Measurements from ENCODE around the gene SLC2A4RG. TPM values are rescaled to one million over a fixed set of nuclear protein-coding genes. Genes with fewer than 3 reads are reported as not detected.
A peak's percentile ranks its signal among the peaks of the same experiment; 100 is the strongest.

SLC2A4RG gene
- total RNA-seq, 5 donors from 2014 or later (not counting 1 experiment from before 2014, with no cell fraction given) = 110 to 173 (median 135) TPM

DNA sequence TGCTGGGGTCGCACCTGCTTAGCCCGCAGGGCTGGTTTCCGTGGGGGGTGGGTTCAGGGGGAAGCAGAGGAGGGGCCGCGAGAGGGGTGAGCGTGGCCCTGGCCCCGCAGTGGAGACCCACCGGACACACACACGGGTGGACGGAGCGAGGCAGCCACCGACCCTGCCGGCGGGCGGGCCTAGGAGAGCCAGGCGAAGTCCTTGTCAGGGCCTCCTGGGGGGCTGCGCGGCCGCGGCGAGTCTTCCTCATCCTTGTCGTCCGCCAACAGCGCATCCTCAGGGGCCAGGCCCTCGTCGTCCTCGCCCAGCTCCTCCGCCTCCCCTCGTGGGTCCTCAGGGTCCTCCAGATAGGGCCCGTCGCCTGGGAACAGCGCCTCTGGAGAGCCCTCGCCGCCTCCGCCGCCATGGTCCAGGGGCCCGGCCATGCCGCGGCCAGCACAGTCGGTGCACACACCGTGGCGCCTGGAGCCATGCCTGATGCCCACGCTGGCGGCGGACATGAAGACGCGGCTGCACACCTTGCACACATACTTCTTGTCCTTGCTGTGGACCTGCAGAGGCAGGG lies 7.3 kb downstream of the SLC2A4RG start:
- POLR2A ChIA-PET = no interaction called here
- WGBS (ENCODE audit: insufficient coverage) = 93% methylated on average over 37 of the region's 47 CpGs

DNA sequence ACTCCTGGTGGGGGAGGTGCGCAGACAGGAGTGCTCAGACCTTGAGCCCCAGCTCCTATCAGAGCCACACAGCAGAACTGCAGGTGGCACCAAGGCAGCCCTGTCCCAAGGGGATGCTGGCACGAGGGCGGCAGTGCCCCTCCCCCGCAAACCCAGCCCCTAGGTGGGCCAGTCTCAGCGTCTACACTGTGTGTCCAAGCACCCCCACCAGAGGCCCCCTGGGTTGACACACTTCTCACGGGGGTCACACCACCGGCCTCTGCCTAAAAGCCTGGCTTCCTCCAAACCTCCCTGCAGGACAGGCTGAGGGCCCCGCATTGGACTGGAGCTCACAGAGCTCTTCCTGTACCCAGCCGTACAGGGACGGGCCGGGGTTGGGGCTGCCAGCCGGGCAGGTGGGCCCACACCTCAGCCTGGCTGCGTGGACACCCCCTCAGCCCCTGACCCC lies 8.1 kb downstream of the SLC2A4RG start:
- WGBS (ENCODE audit: insufficient coverage) = 90% methylated on average over 13 of the region's 13 CpGs
- Mint-ChIP-seq H3K9me3 (no peaks in the 10 kb centered on the region), H3K27me3 (no peaks in the 10 kb centered on the region), H3K27ac (no peak overlapping the region), H3K4me3 (no peak overlapping the region), H3K4me1 (peaks cover 24 to 29% (median 28%) of the 10 kb centered on the region in 3 donors), H3K36me3 (no peaks in the 10 kb centered on the region)
- DNase-seq = no peak
- no peaks in the 10 kb centered on the region for H3K27me3 ChIP-seq (replicated peaks in 1 of 2; ENCODE audit: control insufficient read depth in 2 of 2, extremely low read depth in 1 of 2, insufficient read depth in 2 of 2, low read length in 1 of 2)
- no peak for ATAC-seq (replicated peaks in 1 of 4)
- H3K4me3 ChIP-seq (ENCODE audit: control insufficient read depth in 1 of 2, extremely low read depth in 1 of 2, low read length in 1 of 2) = no peak overlapping the region
- CTCF ChIA-PET = no interaction called here
- H3K4me1 ChIP-seq (ENCODE audit: control insufficient read depth in 1 of 2, extremely low read depth in 1 of 2, insufficient read depth in 2 of 2, low read length in 2 of 2) = peaks cover 15 to 48% of the 10 kb centered on the region in 2 experiments
- H3K27ac ChIP-seq (ENCODE audit: low read length) = no peak overlapping the region
- POLR2A ChIA-PET = no interaction called here
- H3K36me3 ChIP-seq (ENCODE audit: control insufficient read depth in 2 of 2, extremely low read depth in 1 of 2, insufficient read depth in 1 of 2, low read length in 1 of 2) = peaks cover 0 to 10% of the 10 kb centered on the region in 2 donors
- no peaks in the 10 kb centered on the region for H3K9me3 ChIP-seq

More for the DNA sequence above, 7.3 kb downstream of the SLC2A4RG start:
- H3K36me3 ChIP-seq (ENCODE audit: control insufficient read depth in 2 of 2, extremely low read depth in 1 of 2, insufficient read depth in 1 of 2, low read length in 1 of 2) = peaks cover 0 to 18% of the 10 kb centered on the region in 2 donors
- no peaks in the 10 kb centered on the region for H3K9me3 Mint-ChIP-seq
- peaks cover 15 to 45% of the 10 kb centered on the region in 2 experiments for H3K4me1 ChIP-seq (ENCODE audit: control insufficient read depth in 1 of 2, extremely low read depth in 1 of 2, insufficient read depth in 2 of 2, low read length in 2 of 2)
- no peaks in the 10 kb centered on the region for H3K36me3 Mint-ChIP-seq
- no peaks in the 10 kb centered on the region for H3K9me3 ChIP-seq
- no peaks in the 10 kb centered on the region for H3K27me3 Mint-ChIP-seq
- no peaks in the 10 kb centered on the region for H3K27me3 ChIP-seq (replicated peaks in 1 of 2; ENCODE audit: control insufficient read depth in 2 of 2, extremely low read depth in 1 of 2, insufficient read depth in 2 of 2, low read length in 1 of 2)
- no peak overlapping the region for H3K27ac ChIP-seq (ENCODE audit: low read length)
- no peak overlapping the region for H3K4me3 ChIP-seq (ENCODE audit: control insufficient read depth in 1 of 2, extremely low read depth in 1 of 2, low read length in 1 of 2)
- H3K4me1 Mint-ChIP-seq = peaks cover 21 to 26% (median 25%) of the 10 kb centered on the region in 3 donors
- ATAC-seq (replicated peaks in 1 of 4) (no peak), DNase-seq (no peak)
- H3K27ac Mint-ChIP-seq = no peak overlapping the region
- H3K4me3 Mint-ChIP-seq = no peak overlapping the region
- CTCF ChIA-PET = no interaction called here

DNA sequence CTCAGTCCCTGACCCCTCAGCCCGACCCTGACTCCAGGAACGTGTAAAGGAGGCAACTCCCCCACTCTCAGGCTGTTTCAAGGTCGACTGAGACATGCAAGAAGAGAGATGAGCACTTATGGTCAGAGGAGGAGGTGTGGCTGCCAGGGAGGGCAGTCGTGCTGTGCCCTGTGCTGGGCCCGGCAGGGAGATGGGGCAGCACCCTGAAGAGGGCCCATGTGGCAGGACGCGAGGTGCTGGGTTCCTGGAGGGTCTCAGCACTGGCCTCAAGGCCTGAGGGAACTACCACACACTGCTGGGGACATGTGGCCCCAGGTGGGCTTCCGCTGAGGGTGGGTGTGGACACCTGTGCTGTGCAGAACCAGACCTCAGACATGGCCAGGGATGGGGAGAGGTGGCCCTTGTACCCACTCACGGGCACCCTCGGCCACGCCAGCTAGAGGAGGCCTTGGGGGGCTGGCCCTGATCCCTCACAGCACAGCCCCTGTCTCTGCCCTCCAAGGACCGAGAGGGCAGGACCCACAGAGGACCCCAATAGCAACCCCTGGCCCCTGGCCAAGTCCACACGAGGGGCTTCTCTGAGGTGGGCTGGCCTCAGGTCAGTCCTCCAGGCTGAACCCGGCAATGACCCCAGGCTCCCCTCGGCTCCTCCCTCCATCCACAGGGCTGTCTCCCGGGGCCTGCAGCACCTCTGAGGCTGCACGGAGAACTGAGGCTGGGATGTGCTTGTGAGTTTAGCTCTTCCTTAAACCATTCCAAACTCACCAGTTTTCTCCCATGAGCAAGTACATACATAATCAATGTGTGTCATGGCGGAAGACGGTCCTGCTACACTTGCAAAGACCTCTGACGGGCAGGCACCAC lies 8.7 kb downstream of the SLC2A4RG start:
- peaks cover 0 to 4% of the 10 kb centered on the region in 2 donors for H3K36me3 ChIP-seq (ENCODE audit: control insufficient read depth in 2 of 2, extremely low read depth in 1 of 2, insufficient read depth in 1 of 2, low read length in 1 of 2)
- POLR2A ChIA-PET = no interaction called here

DNA sequence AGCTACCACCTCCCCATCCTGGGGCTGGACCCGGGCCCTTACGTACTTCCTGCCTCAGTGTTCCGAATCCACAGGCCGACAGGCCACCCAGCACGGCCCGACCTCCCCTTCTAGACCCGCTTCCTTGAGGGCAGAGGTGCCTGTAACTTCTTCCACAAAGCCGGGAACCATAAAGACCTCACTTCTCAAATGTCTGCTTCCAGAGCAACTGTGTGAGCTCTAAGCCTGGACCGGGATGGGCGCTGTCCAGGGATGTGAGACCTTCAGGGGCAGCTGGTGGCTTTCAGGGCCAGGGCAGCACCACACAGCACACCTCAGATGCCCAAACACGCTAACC lies 9.3 kb downstream of the SLC2A4RG start:
- DNase-seq (no peak), ATAC-seq (replicated peaks in 1 of 4) (no peak)
- H3K4me3 Mint-ChIP-seq = no peak overlapping the region
- no peaks in the 10 kb centered on the region for H3K9me3 Mint-ChIP-seq
- Histone ChIP-seq H3K9me3 (no peaks in the 10 kb centered on the region), H3K27ac (ENCODE audit: low read length) (no peak overlapping the region), H3K36me3 (ENCODE audit: control insufficient read depth in 2 of 2, extremely low read depth in 1 of 2, insufficient read depth in 1 of 2, low read length in 1 of 2) (no peaks in the 10 kb centered on the region), H3K4me1 (ENCODE audit: control insufficient read depth in 1 of 2, extremely low read depth in 1 of 2, insufficient read depth in 2 of 2, low read length in 2 of 2) (peaks cover 15 to 48% of the 10 kb centered on the region in 2 experiments), H3K27me3 (replicated peaks in 1 of 2; ENCODE audit: control insufficient read depth in 2 of 2, extremely low read depth in 1 of 2, insufficient read depth in 2 of 2, low read length in 1 of 2) (no peaks in the 10 kb centered on the region), H3K4me3 (ENCODE audit: control insufficient read depth in 1 of 2, extremely low read depth in 1 of 2, low read length in 1 of 2) (no peak overlapping the region)
- H3K27me3 Mint-ChIP-seq = no peaks in the 10 kb centered on the region
- H3K4me1 Mint-ChIP-seq = peaks cover 24 to 32% (median 28%) of the 10 kb centered on the region in 3 donors
- 91% methylated on average over 9 of the region's 11 CpGs for WGBS (ENCODE audit: insufficient coverage)
- H3K36me3 Mint-ChIP-seq = no peaks in the 10 kb centered on the region
- POLR2A ChIA-PET = no interaction called here
- H3K27ac Mint-ChIP-seq = peak overlapping the region; percentile 27 to 78
- CTCF ChIA-PET = no interaction called here

More for the DNA sequence above, 8.7 kb downstream of the SLC2A4RG start:
- no peaks in the 10 kb centered on the region for H3K9me3 ChIP-seq
- H3K27ac ChIP-seq (ENCODE audit: low read length) = no peak overlapping the region
- H3K4me1 ChIP-seq (ENCODE audit: control insufficient read depth in 1 of 2, extremely low read depth in 1 of 2, insufficient read depth in 2 of 2, low read length in 2 of 2) = peaks cover 15 to 48% of the 10 kb centered on the region in 2 experiments
- Mint-ChIP-seq H3K9me3 (no peaks in the 10 kb centered on the region), H3K4me1 (peaks cover 24 to 32% (median 28%) of the 10 kb centered on the region in 3 donors), H3K4me3 (no peak overlapping the region), H3K27ac (peak overlapping the region; percentile 27 to 78), H3K36me3 (no peaks in the 10 kb centered on the region), H3K27me3 (no peaks in the 10 kb centered on the region)
- H3K4me3 ChIP-seq (ENCODE audit: control insufficient read depth in 1 of 2, extremely low read depth in 1 of 2, low read length in 1 of 2) = no peak overlapping the region
- ATAC-seq (replicated peaks in 1 of 4) = no peak
- WGBS (ENCODE audit: insufficient coverage) = 87% methylated on average over 8 of the region's 20 CpGs
- DNase-seq = no peak
- no peaks in the 10 kb centered on the region for H3K27me3 ChIP-seq (replicated peaks in 1 of 2; ENCODE audit: control insufficient read depth in 2 of 2, extremely low read depth in 1 of 2, insufficient read depth in 2 of 2, low read length in 1 of 2)
- CTCF ChIA-PET = no interaction called here

DNA sequence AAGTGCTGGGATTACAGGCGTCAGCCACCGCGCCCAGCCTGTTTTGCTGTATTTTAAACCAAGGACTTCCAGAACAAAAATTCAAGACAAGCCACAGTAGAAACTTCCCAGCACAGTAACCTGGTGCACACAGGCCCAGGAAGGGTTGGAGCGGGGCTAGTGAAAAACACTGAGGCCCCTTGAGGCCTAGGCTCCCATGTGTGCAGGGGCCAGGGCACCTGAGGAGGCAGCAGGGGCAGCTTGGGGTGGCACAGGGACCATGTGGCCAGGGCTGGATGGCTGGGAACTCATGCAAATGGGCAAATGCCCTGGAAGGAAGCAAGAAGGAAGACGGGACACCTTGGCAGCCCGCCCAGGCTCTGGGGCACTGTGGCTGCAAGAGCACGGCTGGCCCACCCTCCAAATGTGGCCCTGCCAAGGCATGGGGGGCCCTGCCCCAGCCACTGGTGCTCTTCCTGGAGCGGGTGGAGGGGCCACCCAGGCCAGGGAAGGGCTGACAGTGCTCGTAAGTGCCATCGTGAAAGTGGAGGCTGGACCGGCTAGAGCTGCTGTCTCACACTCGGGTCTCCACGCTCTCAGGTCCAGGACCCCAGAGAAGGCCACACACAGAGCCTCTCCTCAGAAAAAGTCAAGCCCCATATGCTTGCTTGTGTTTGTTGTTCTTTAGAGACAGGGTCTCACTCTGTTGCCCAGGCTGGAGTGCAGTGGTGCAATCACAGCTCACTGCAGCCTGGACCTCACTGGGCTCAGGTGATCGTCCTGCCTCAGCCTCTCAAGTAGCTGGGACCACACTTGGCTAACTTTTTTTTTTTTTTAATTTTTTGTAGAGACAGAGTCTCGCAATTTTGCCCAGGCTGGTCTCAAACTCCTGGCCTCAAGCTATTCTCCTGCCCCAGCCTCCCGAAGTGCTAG lies 10.3 kb downstream of the SLC2A4RG start:
- H3K27me3 ChIP-seq (replicated peaks in 1 of 2; ENCODE audit: control insufficient read depth in 2 of 2, extremely low read depth in 1 of 2, insufficient read depth in 2 of 2, low read length in 1 of 2) = no peaks in the 10 kb centered on the region
- no peak for ATAC-seq (replicated peaks in 1 of 4)
- Mint-ChIP-seq H3K36me3 (no peaks in the 10 kb centered on the region), H3K27ac (peak overlapping the region; percentile 96 to 97), H3K4me1 (peaks cover 24 to 34% (median 29%) of the 10 kb centered on the region in 3 donors), H3K4me3 (peak overlapping the region in 1 of 3 donors; percentile 72), H3K27me3 (no peaks in the 10 kb centered on the region), H3K9me3 (no peaks in the 10 kb centered on the region)
- H3K27ac ChIP-seq (ENCODE audit: low read length) = peak overlapping the region; percentile 71
- ChIA-PET POLR2A (no interaction called here), CTCF (interaction anchor here in 1 of 2 donors (0.6 kb wide), 1 partner anchor 28 kb away, joined by 5 read pairs; no protein-coding TSS in a partner anchor)
- no peaks in the 10 kb centered on the region for H3K9me3 ChIP-seq
- no peak for DNase-seq
- no peak overlapping the region for H3K4me3 ChIP-seq (ENCODE audit: control insufficient read depth in 1 of 2, extremely low read depth in 1 of 2, low read length in 1 of 2)
- no peaks in the 10 kb centered on the region for H3K36me3 ChIP-seq (ENCODE audit: control insufficient read depth in 2 of 2, extremely low read depth in 1 of 2, insufficient read depth in 1 of 2, low read length in 1 of 2)
- peaks cover 15 to 48% of the 10 kb centered on the region in 2 experiments for H3K4me1 ChIP-seq (ENCODE audit: control insufficient read depth in 1 of 2, extremely low read depth in 1 of 2, insufficient read depth in 2 of 2, low read length in 2 of 2)
- whole genome bisulfite sequencing (ENCODE audit: insufficient coverage) = 98% methylated on average over 14 of the region's 16 CpGs

All from T-cell (primary cell).